BJ (cell line): ENCODE data around the gene ACD. TPM values are rescaled to one million over a fixed set of nuclear protein-coding genes. Genes with fewer than 3 reads are reported as not detected.

Experiments used
- CTCF ChIA-PET: fragments of 350-600 bp; formaldehyde crosslinking; extraction: SDS; loops from one replicate; lab custom pipeline; 2021; ENCODE audit warnings: antibody characterized with exemption, inconsistent platforms; lab: Yijun Ruan, JAX
- POLR2A ChIA-PET: fragments of 300-600 bp; sonication (Branson Sonifier 250); formaldehyde crosslinking; extraction: SDS; loops from one replicate; lab custom pipeline; 2021; ENCODE audit warnings: antibody characterized with exemption; lab: Charles Lee
- DNase-seq: peaks from one replicate; pipeline ENCODE4 v3.0.0-alpha.2; 2011; ENCODE audit warnings: low read depth
- H3K27me3 ChIP-seq: 2 replicates; pipeline ENCODE4 v1.6.0; 2011; ENCODE audit warnings: low read length; ENCODE audit not compliant: control insufficient read depth, insufficient read depth
- H3K36me3 ChIP-seq: 2 replicates; pipeline ENCODE4 v1.5.1; 2011; ENCODE audit warnings: low read length; ENCODE audit not compliant: control insufficient read depth, insufficient read depth
- H3K4me3 ChIP-seq: 2 replicates; pipeline ENCODE4 v1.5.1; 2011; ENCODE audit warnings: low read depth, mild to moderate bottlenecking, control low read depth, low read length
- polyA plus RNA-seq: library from polyadenylated mRNA; depleted of rRNA; stranded (reverse); fragments of >200 nt; gene quantifications from 2 replicates; pipeline ENCODE4 v1.2.3, GENCODE V29; 2011
- TF ChIP-seq, protein P1 (sequence below): IDR thresholded peaks from 2 replicates; pipeline ENCODE4 v1.5.1; 2011; ENCODE audit warnings: low read depth, mild to moderate bottlenecking, control low read depth, inconsistent platforms, low read length, moderate library complexity; ENCODE audit not compliant: insufficient read depth

The ACD gene
- polyA plus RNA-seq, 1 experiment: 29.5 TPM

DNA sequence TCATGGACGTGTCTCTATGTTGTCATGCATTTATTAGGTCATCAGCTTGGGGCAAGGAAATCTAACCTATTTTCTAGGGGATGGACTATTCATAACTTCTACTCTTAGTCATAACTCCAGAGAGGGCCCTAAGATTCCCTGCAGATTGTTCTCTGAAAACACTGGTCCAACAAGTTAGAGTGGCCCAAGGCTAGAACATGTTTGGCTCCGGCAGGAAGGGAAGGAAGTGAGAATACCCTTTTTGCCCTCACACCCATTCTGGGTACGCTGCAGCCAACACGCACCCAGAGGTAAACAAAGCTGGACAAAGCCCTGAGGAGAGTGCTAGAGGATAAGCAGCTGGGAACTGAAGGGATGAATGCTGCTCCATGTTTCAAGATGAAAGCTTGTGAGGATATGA lies 16.5 kb upstream of the ACD start:
- ChIA-PET CTCF (interaction anchor here (1.2 to 2.0 kb wide), 2 partner anchors 8 to 140 kb away, joined by 7 to 12 read pairs; no protein-coding TSS in a partner anchor), POLR2A (no interaction called here)
- no peak overlapping the region for H3K4me3 ChIP-seq
- no peaks in the 10 kb centered on the region for H3K27me3 ChIP-seq
- TF ChIP-seq, protein P1, sequence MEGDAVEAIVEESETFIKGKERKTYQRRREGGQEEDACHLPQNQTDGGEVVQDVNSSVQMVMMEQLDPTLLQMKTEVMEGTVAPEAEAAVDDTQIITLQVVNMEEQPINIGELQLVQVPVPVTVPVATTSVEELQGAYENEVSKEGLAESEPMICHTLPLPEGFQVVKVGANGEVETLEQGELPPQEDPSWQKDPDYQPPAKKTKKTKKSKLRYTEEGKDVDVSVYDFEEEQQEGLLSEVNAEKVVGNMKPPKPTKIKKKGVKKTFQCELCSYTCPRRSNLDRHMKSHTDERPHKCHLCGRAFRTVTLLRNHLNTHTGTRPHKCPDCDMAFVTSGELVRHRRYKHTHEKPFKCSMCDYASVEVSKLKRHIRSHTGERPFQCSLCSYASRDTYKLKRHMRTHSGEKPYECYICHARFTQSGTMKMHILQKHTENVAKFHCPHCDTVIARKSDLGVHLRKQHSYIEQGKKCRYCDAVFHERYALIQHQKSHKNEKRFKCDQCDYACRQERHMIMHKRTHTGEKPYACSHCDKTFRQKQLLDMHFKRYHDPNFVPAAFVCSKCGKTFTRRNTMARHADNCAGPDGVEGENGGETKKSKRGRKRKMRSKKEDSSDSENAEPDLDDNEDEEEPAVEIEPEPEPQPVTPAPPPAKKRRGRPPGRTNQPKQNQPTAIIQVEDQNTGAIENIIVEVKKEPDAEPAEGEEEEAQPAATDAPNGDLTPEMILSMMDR: no peak
- H3K36me3 ChIP-seq: 0 out of 2 replicates have a peak, but pooled peaks cover 3% of the 10 kb centered on the region
- DNase-seq: no peak

DNA sequence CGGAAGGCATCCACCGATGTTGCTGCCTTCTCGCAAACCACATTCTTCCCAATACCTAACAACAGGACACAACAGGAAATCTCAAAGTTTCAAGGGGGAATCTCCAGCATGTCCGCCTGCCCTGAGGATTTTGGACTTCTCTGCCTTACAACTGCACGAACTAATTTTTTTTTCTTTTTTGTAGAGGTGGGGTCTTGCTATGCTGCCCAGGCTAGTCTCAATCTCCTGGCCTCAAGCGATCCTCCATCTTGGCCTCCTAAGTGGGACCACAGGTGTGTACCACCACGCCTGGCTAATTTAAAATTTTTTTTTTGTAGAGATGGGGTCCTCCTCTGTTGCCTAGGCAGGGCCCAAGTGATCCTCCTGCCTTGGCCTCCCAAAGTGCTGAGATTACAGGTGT lies 15.9 kb upstream of the ACD start:
- CTCF ChIA-PET: interaction anchor here (2.0 kb wide), 1 partner anchor 140 kb away, joined by 12 read pairs; no protein-coding TSS in a partner anchor
- Histone ChIP-seq H3K36me3 (0 out of 2 replicates have a peak, but pooled peaks cover 3% of the 10 kb centered on the region), H3K27me3 (no peaks in the 10 kb centered on the region), H3K4me3 (no peak overlapping the region)
- TF ChIP-seq, protein P1: no peak
- no peak for DNase-seq
- POLR2A ChIA-PET: no interaction called here

DNA sequence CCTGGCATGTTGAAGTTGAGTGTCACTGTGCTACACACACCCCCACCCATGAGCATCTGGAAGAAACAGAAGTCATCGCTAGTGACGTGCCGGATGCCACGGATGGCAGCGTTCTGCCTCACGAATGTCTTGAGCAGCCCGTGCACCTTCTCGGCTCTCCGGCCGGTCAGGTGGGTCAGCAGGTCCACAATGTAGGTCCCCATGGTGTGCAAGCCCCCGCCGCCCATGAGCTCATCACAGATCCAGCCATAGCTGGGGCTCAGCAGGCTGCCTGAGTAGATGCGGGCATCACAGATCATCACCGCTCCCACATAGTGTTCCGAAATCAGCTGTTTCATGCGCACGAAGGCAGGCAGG lies 15.5 kb upstream of the ACD start:
- Histone ChIP-seq H3K4me3 (no peak overlapping the region), H3K27me3 (no peaks in the 10 kb centered on the region), H3K36me3 (0 out of 2 replicates have a peak, but pooled peaks cover 3% of the 10 kb centered on the region)
- DNase-seq: no peak
- POLR2A ChIA-PET: no interaction called here
- CTCF ChIA-PET: interaction anchor here (1.0 to 2.0 kb wide), 2 partner anchors 141 to 250 kb away, joined by 3 to 12 read pairs; no protein-coding TSS in a partner anchor
- TF ChIP-seq, protein P1: no peak

DNA sequence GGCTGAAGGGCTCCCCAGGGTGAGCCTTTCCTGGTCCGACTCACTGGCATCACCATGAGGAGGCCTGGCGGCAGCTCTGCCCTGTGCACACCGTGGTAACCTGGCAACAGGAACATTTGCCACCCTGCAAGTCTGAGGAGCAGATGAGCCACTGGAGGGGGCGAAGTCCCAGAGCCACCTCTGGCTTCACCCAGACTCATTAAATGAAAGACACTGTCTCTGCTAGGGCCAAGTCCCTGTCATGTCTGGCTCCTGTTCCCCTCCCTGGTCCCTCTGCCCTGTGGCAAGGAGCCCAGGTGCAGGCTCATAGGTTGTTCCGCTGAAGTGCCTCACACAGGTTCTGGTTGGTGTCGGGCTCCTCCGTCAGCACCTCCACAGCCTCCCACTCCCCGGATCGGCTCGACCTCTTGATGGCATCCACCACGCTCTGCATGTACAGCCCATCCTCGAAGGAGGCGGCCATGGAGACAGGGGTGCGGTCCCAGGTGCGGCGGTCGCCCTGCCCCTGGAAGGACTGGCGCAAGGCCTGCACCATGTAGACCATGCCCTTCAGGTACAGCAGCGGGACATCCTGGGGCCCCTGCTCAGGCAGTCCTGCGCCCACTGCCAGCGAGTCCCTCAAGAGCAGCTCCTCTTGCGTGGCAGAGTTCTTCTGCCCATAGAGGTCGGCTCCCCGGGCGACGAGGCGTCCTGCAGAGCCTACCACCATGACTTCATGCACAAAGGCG lies 15.0 kb upstream of the ACD start:
- TF ChIP-seq, protein P1: no peak
- Histone ChIP-seq H3K4me3 (no peak overlapping the region), H3K27me3 (no peaks in the 10 kb centered on the region), H3K36me3 (0 out of 2 replicates have a peak, but pooled peaks cover 3% of the 10 kb centered on the region)
- DNase-seq: no peak
- CTCF ChIA-PET: interaction anchor here (1.0 to 2.0 kb wide), 4 partner anchors 114 to 251 kb away, joined by 3 to 12 read pairs (median 3); no protein-coding TSS in a partner anchor
- POLR2A ChIA-PET: no interaction called here
